Suprapubic skin (tissue), 4 donors: ENCODE data around the gene AURKA. TPM values are rescaled to one million over a fixed set of nuclear protein-coding genes. Genes with fewer than 3 reads are reported as not detected.

Experiments
- DNase-seq, 2 donors: peaks; one replicate each; pipeline ENCODE4 v3.0.0-alpha.2; 2019; ENCODE audit warnings: low spot score in 2 of 2
- H3K27ac ChIP-seq: fragments of 200-600 bp; sonication (generic); one replicate; pipeline ENCODE4 v1.5.1; 2019
- H3K27me3 ChIP-seq: fragments of 200-600 bp; sonication (generic); one replicate; pipeline ENCODE4 v1.5.1; 2019
- H3K36me3 ChIP-seq: fragments of 200-600 bp; sonication (generic); one replicate; pipeline ENCODE4 v1.5.1; 2019
- H3K4me1 ChIP-seq: fragments of 200-600 bp; sonication (generic); one replicate; pipeline ENCODE4 v1.5.1; 2019
- H3K4me3 ChIP-seq: fragments of 200-600 bp; sonication (generic); one replicate; pipeline ENCODE4 v1.5.1; 2019; ENCODE audit warnings: mild to moderate bottlenecking
- H3K9me3 ChIP-seq: fragments of 200-600 bp; sonication (generic); one replicate; pipeline ENCODE4 v1.5.1; 2019
- CTCF ChIP-seq, 2 donors: fragments of 200-600 bp in 1 of 2; fragments of 450-650 bp in 1 of 2; sonication (generic) in 1 of 2; IDR thresholded peaks; one replicate each; pipeline ENCODE4 v1.5.1; 2016 to 2019; ENCODE audit warnings: antibody characterized with exemption in 2 of 2, mild to moderate bottlenecking in 1 of 2, moderate library complexity in 1 of 2
- EP300 ChIP-seq: sonication (generic); formaldehyde crosslinking; IDR thresholded peaks from one replicate; pipeline ENCODE4 v1.6.1; 2017; ENCODE audit warnings: antibody characterized with exemption
- POLR2A ChIP-seq, 2 donors: fragments of 450-650 bp; IDR thresholded peaks; one replicate each; pipeline ENCODE4 v1.6.1; 2017; ENCODE audit warnings: antibody characterized with exemption in 2 of 2, mild to moderate bottlenecking in 2 of 2, moderate library complexity in 2 of 2
- POLR2AphosphoS5 ChIP-seq, 3 donors: sonication (generic); formaldehyde crosslinking; IDR thresholded peaks; one replicate each; pipeline ENCODE4 v1.6.1; 2017; ENCODE audit warnings: antibody characterized with exemption in 3 of 3
- WGBS: methylation state at CpG from one replicate; pipeline ENCODE4 v1.1.5; 2018; 5-methylcytosine and 5-hydroxymethylcytosine counted together
- total RNA-seq, 4 donors: library from RNA; depleted of rRNA; stranded (reverse); fragments of >200 nt; gene quantifications; one replicate each; pipeline ENCODE4 v1.1.0, GENCODE V29; 2016

The AURKA gene
- total RNA-seq, 4 donors from 2014 or later = 2.1 to 5.7 (median 2.5) TPM

GRCh38 chr20:56422824-56423189 lies 30.8 kb upstream of the AURKA start:
- DNase-seq = no peak
- TF ChIP-seq CTCF (IDR thresholded peaks at IDR 0.05) (no peak), POLR2AphosphoS5 (IDR thresholded peaks at IDR 0.05) (no peak), EP300 (no peak), POLR2A (IDR thresholded peaks at IDR 0.05) (no peak)
- H3K27me3 ChIP-seq = no peaks in the 10 kb centered on the region
- peaks cover 15% of the 10 kb centered on the region for H3K4me1 ChIP-seq
- WGBS = 60% methylated on average over 4 of the region's 4 CpGs
- no peak overlapping the region for H3K27ac ChIP-seq
- H3K9me3 ChIP-seq = no peaks in the 10 kb centered on the region
- H3K4me3 ChIP-seq = no peak overlapping the region
- no peaks in the 10 kb centered on the region for H3K36me3 ChIP-seq

GRCh38 chr20:56422076-56422823 lies 30.2 kb upstream of the AURKA start:
- Histone ChIP-seq H3K9me3 (no peaks in the 10 kb centered on the region), H3K27ac (no peak overlapping the region), H3K36me3 (no peaks in the 10 kb centered on the region), H3K4me1 (peaks cover 15% of the 10 kb centered on the region), H3K27me3 (no peaks in the 10 kb centered on the region), H3K4me3 (no peak overlapping the region)
- TF ChIP-seq CTCF (IDR thresholded peaks at IDR 0.05) = no peak
- TF ChIP-seq POLR2A (IDR thresholded peaks at IDR 0.05) = no peak
- no peak for TF ChIP-seq POLR2AphosphoS5 (IDR thresholded peaks at IDR 0.05)
- TF ChIP-seq EP300 = no peak
- DNase-seq = no peak
- 71% methylated on average over 9 of the region's 9 CpGs for WGBS

GRCh38 chr20:56420940-56421688 lies 29.1 kb upstream of the AURKA start:
- Histone ChIP-seq H3K27ac (no peak overlapping the region), H3K36me3 (no peaks in the 10 kb centered on the region), H3K27me3 (no peaks in the 10 kb centered on the region), H3K4me3 (no peak overlapping the region), H3K4me1 (peaks cover 15% of the 10 kb centered on the region), H3K9me3 (no peaks in the 10 kb centered on the region)
- DNase-seq = no peak
- 71% methylated on average over 11 of the region's 11 CpGs for WGBS
- TF ChIP-seq POLR2AphosphoS5 (IDR thresholded peaks at IDR 0.05) (no peak), CTCF (IDR thresholded peaks at IDR 0.05) (no peak), EP300 (no peak), POLR2A (IDR thresholded peaks at IDR 0.05) (no peak)

GRCh38 chr20:56420028-56420427 lies 28.0 kb upstream of the AURKA start:
- H3K27ac ChIP-seq = no peak overlapping the region
- WGBS = 91% methylated on average over 2 of the region's 2 CpGs
- H3K9me3 ChIP-seq = no peaks in the 10 kb centered on the region
- no peak for DNase-seq
- H3K4me3 ChIP-seq = no peak overlapping the region
- no peak for TF ChIP-seq EP300
- no peak for TF ChIP-seq CTCF (IDR thresholded peaks at IDR 0.05)
- TF ChIP-seq POLR2AphosphoS5 (IDR thresholded peaks at IDR 0.05) = no peak
- TF ChIP-seq POLR2A (IDR thresholded peaks at IDR 0.05) = no peak
- no peaks in the 10 kb centered on the region for H3K36me3 ChIP-seq
- H3K27me3 ChIP-seq = no peaks in the 10 kb centered on the region
- H3K4me1 ChIP-seq = peaks cover 15% of the 10 kb centered on the region

GRCh38 chr20:56418385-56418861 lies 26.4 kb upstream of the AURKA start:
- DNase-seq = no peak
- peaks cover 15% of the 10 kb centered on the region for H3K4me1 ChIP-seq
- peak overlapping the region; percentile 47 for H3K27ac ChIP-seq
- no peak for TF ChIP-seq POLR2A (IDR thresholded peaks at IDR 0.05)
- TF ChIP-seq CTCF (IDR thresholded peaks at IDR 0.05) = no peak
- no peak for TF ChIP-seq EP300
- no peak for TF ChIP-seq POLR2AphosphoS5 (IDR thresholded peaks at IDR 0.05)
- no peak overlapping the region for H3K4me3 ChIP-seq
- 62% methylated on average over 11 of the region's 11 CpGs for WGBS
- H3K36me3 ChIP-seq = no peaks in the 10 kb centered on the region
- H3K9me3 ChIP-seq = no peaks in the 10 kb centered on the region
- no peaks in the 10 kb centered on the region for H3K27me3 ChIP-seq
